Cardiac muscle cell (in vitro differentiated cells and primary cell): Measurements from ENCODE around the gene ZNF746. TPM values are rescaled to one million over a fixed set of nuclear protein-coding genes. Genes with fewer than 3 reads are reported as not detected.

Experiments
- DNase-seq, 2 donors: peaks; one replicate each; pipeline versions ENCODE4 v3.0.0 to v3.0.0-alpha.2; 2010 to 2017; ENCODE audit warnings: low read depth in 1 of 2, low spot score in 1 of 2
- H3K27ac ChIP-seq: fragments of 200-600 bp; sonication (generic); 2 replicates; pipeline ENCODE4 v1.5.1; 2016
- H3K27me3 ChIP-seq: fragments of 200-600 bp; sonication (generic); 2 replicates; pipeline ENCODE4 v1.6.0; 2016; ENCODE audit warnings: control low read depth
- H3K36me3 ChIP-seq: fragments of 200-600 bp; sonication (generic); 2 replicates; pipeline ENCODE4 v1.5.1; 2016; ENCODE audit warnings: control low read depth
- H3K4me1 ChIP-seq: fragments of 200-600 bp; sonication (generic); 2 replicates; pipeline ENCODE4 v1.8.1; 2017; ENCODE audit warnings: low read depth, mild to moderate bottlenecking, mixed run types
- H3K4me3 ChIP-seq: fragments of 200-600 bp; sonication (generic); 2 replicates; pipeline ENCODE4 v1.5.1; 2016; ENCODE audit warnings: mild to moderate bottlenecking
- H3K9me3 ChIP-seq: fragments of 200-600 bp; sonication (generic); 2 replicates; pipeline ENCODE4 v1.5.1; 2017; ENCODE audit warnings: low read depth, mild to moderate bottlenecking, control low read depth
- CTCF ChIP-seq: IDR thresholded peaks from 2 replicates; pipeline ENCODE4 v1.5.1; 2012; ENCODE audit warnings: low read depth, mild to moderate bottlenecking, low read length
- polyA plus RNA-seq: library from polyadenylated mRNA; unstranded; fragments of >200 nt; fragmentation: Nextera tagmentation; extraction: Ambion mirVana; gene quantifications from 2 replicates; pipeline ENCODE4 v1.2.1, GENCODE V29; 2016
- total RNA-seq: library from RNA; depleted of rRNA; stranded (reverse); fragments of >200 nt; gene quantifications from 2 replicates; pipeline ENCODE4 v1.2.3, GENCODE V29; 2016

Gene ZNF746
- total and polyA plus RNA-seq, 2 experiments from 2014 or later, result 19.7 to 32.9 TPM

DNA sequence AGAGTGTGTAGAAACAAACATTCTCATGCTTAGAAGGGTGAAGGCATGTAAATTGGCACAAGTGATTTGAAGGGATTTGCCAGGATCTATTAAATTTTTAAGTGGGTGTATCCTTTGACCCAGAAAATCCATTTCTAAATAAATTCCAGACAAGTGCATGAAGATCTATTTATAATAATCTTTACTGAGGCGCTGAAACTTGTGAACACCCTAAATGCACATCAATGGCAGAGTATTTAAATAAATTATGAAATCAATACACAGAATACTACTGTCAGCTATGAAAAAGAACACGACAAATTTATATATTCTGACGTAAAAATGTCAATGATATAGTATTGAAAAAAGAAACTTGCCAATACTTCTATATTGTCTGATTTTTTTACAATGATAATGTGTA, 54.7 kb downstream of the ZNF746 start:
- Histone ChIP-seq H3K4me3 (no peak overlapping the region), H3K27me3 (no peaks in the 10 kb centered on the region), H3K27ac (no peak overlapping the region), H3K4me1 (no peaks in the 10 kb centered on the region), H3K36me3 (peaks cover 28% of the 10 kb centered on the region), H3K9me3 (no peaks in the 10 kb centered on the region)
- DNase-seq, result no peak
- no peak for TF ChIP-seq CTCF

- no peak for DNase-seq
- H3K27me3 ChIP-seq, result no peaks in the 10 kb centered on the region
- peaks cover 27% of the 10 kb centered on the region for H3K36me3 ChIP-seq
- H3K27ac ChIP-seq, result no peak overlapping the region
- TF ChIP-seq CTCF, result no peak
- H3K4me1 ChIP-seq, result no peaks in the 10 kb centered on the region
- H3K9me3 ChIP-seq, result no peaks in the 10 kb centered on the region
- H3K4me3 ChIP-seq, result no peak overlapping the region
These were observed 57.4 kb downstream of the ZNF746 start for GRCh38 chr7:149440222-149440621.

DNA sequence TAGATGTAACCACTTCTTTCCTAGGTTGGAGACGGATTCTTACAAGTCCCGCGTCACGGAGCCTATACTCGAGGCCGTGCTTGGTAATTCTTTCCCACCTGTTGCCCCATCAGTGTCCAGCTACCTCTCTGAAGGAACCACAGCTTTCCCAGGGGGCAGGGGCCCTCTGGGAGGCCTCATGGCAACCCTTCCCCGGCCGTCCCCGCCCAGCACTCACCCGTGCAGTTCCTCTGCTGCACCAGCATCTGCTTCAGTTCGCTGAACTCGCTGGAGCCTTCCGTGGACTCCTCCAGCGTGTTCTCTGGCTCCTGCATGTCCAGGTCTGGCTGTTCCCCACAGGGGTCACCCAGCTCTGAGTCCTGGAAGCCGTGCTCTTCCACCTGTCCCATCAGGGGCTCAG, 61.3 kb downstream of the ZNF746 start:
- TF ChIP-seq CTCF, result no peak
- no peak overlapping the region for H3K4me3 ChIP-seq
- peaks cover 26% of the 10 kb centered on the region for H3K36me3 ChIP-seq
- DNase-seq, result no peak
- H3K4me1 ChIP-seq, result peaks cover 5% of the 10 kb centered on the region
- no peaks in the 10 kb centered on the region for H3K9me3 ChIP-seq
- H3K27ac ChIP-seq, result no peak overlapping the region
- no peaks in the 10 kb centered on the region for H3K27me3 ChIP-seq

DNA sequence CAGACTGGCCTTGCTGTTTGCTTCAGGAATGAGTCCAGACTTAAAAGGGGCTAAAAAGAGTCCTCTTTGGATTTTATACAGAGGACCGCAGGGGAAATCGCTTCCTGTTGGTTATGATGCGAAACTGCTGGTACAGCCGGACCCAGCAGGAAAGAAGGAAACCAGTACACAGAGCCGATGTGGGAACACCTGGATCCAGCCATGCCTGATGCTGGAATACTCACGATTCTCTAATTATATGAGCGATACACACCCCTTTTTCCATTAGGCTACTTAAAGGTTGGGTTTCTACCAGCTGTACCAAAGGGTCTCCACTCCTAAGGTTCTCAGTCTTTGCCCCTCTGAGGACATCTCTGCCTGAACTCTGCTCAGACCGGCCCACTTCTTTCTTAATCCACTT, 64.5 kb downstream of the ZNF746 start:
- Histone ChIP-seq H3K27me3 (no peaks in the 10 kb centered on the region), H3K4me1 (peaks cover 5% of the 10 kb centered on the region), H3K27ac (no peak overlapping the region), H3K4me3 (no peak overlapping the region), H3K36me3 (peaks cover 23% of the 10 kb centered on the region), H3K9me3 (no peaks in the 10 kb centered on the region)
- TF ChIP-seq CTCF, result no peak
- no peak for DNase-seq

DNA sequence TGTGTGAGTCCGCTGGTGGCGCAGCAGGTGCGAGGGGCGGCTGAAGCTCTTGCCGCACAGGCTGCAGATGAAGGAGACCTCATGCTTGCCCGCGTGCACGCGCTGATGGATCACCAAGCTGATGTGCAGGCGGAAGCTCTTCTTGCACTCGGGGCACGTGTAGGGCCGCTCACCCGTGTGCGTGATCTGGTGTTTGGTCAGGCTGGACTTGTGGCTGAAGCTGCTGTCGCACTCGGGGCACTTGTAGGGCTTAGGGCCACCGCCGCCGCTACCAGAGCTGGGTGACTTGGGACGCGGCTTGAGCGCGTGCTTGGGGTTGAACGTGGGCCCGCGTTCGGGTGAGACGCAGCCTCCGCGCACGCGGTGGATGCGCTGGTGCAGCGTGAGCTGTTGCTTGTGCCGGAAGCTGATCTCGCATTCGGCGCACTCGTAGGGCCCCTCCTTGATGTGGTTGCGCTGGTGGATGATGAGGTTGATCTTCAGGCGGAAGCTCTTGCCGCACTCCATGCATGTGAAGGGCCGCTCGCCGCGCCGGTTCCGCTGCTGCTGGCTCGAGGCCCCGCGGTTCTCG, 65.4 kb downstream of the ZNF746 start:
- TF ChIP-seq CTCF, result no peak
- peaks cover 23% of the 10 kb centered on the region for H3K36me3 ChIP-seq
- H3K4me1 ChIP-seq, result peaks cover 5% of the 10 kb centered on the region
- no peak overlapping the region for H3K27ac ChIP-seq
- H3K4me3 ChIP-seq, result no peak overlapping the region
- no peaks in the 10 kb centered on the region for H3K9me3 ChIP-seq
- H3K27me3 ChIP-seq, result no peaks in the 10 kb centered on the region
- DNase-seq, result no peak
